ENCODE measurements around the gene CKAP2L.

DNA sequence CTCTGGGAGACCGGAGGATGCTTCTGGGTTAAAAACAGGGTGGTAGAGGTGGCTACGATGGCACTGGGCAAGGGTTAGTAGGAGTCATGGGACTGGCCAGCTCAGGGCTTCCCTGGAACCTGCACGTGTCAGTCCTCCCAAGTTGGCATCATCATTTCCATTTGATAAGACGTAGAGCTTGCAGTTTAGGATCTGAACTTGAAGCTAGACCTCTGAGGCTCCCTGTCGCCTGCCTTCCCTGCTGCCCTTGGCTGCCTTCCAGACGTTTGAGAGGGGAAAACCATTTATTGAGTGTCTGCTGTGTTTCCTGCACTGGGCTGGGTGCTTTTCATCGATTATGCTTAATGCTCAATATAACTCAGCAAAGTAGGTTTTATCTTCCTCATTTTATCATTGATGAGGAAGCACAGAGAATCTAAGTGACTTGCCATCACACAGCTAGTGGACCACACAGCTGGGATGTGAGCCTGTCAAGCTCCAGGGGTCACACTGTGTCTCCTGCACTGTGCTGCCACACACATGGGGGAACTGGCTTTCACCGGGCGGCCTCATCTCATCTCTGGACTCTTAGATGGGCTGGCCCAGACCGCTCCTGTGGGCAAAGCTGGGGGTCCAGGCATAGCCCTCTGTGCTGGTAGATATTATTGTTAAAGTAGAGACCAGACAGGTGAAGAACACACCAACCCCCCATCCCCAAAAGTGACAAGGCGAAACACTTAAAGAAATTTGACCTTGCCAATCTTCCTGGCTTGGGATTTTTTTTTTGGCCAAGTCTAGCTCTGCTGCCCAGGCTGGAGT is 35.8 kb downstream of the CKAP2L start:
- TF ChIP-seq ZNF384 (IDR thresholded peaks at IDR 0.05) (no peak), SP1 (IDR thresholded peaks at IDR 0.05) (no peak), SUZ12 (IDR thresholded peaks at IDR 0.05) (no peak), TARDBP (IDR thresholded peaks at IDR 0.05) (no peak), FOXM1 (IDR thresholded peaks at IDR 0.05; ENCODE audit: borderline replicate concordance) (no peak), LEF1 (IDR thresholded peaks at IDR 0.05; ENCODE audit: borderline replicate concordance) (no peak), FOXA1 (IDR thresholded peaks at IDR 0.05) (no peak), BHLHE40 (IDR thresholded peaks at IDR 0.05; ENCODE audit: borderline replicate concordance) (no peak), FOXK2 (IDR thresholded peaks at IDR 0.05) (no peak), CTBP1 (IDR thresholded peaks at IDR 0.05; ENCODE audit: borderline replicate concordance) (no peak), ARNT (IDR thresholded peaks at IDR 0.05) (no peak), HDGF (IDR thresholded peaks at IDR 0.05; ENCODE audit: borderline replicate concordance) (no peak)
- TF ChIP-seq, protein P1, sequence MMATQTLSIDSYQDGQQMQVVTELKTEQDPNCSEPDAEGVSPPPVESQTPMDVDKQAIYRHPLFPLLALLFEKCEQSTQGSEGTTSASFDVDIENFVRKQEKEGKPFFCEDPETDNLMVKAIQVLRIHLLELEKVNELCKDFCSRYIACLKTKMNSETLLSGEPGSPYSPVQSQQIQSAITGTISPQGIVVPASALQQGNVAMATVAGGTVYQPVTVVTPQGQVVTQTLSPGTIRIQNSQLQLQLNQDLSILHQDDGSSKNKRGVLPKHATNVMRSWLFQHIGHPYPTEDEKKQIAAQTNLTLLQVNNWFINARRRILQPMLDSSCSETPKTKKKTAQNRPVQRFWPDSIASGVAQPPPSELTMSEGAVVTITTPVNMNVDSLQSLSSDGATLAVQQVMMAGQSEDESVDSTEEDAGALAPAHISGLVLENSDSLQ (IDR thresholded peaks at IDR 0.05), result no peak
